ENCODE data around the gene EMP2.
"Not testable (repeated sequence)": the region's sequence is repeated elsewhere in the genome, so short reads cannot be mapped to it uniquely, and the experiment has no call there.

EMP2 gene

DNA sequence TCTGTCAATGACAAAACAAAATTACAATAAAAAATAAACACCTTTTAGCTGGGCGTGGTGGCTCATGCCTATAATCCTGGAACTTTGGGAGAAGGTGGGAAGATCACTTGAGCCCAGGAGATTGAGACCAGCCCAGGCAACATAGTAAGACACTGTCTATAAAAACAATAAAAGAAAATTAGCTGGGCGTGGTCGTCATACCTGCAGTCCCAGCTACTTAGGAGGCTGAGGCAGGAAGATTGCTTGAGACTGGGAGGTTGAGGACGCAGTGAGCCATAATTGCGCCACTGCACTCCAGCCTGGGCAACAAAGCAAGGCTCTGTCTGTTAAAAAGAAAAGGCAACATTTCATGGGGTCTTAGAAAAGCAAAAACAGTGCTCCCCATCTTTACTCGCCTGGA, 32.7 kb downstream of the EMP2 start:
- no peak for DNase-seq

DNA sequence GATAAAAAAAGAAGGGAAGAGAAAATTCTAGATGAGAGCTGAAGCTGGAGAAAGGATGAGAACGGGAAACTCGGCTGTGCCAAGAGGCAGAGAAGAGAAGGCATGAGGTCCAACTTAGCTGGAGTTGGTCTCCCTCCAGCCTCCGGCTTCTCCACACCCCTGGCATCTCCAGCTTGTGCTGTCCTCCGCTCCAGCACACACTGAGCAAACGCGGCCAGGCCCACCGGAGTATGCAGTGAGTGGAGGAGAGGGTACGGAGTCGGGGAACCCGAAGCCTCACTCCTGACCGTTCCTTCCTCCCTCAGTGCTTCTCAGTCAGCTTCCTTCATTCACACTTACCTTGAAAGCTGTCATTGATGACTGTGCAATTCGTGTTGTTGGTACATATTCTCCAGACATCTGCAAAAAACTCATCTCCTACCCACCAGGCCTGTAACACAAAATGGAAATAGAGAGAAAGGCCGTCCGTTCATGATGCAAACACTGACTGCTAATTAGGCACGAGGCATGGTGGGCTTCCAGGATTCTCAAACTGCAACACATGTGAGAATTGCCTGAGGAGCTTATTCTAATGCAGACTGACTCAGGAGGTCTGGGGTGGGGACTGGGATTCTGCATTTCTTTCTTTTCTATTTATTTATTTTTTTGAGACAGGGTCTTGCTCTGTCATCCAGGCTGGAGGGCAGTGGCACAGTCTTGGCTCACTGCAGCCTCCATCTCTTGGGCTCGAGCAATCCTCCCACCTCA, 37.0 kb downstream of the EMP2 start:
- DNase-seq = no peak

DNA sequence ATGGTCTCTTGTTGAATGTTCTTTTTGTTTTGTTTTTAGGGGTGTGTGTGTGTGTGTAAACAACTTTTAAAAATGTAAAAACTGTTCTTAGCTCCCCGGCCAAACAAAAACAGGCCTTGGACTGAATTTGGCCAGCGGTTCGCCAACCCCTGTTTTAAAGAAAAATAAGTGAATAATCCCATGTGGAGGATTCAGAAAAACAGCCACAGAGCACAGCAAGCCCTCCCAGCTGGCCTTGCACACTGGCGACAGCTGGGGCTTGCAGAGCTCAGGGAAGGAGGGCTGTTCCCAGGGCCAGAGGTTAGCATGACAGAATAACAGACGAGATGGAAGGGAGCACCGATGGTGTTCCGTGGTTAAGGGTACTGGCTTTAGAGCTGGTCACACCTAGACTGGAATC, 39.0 kb downstream of the EMP2 start:
- no peak for DNase-seq

DNA sequence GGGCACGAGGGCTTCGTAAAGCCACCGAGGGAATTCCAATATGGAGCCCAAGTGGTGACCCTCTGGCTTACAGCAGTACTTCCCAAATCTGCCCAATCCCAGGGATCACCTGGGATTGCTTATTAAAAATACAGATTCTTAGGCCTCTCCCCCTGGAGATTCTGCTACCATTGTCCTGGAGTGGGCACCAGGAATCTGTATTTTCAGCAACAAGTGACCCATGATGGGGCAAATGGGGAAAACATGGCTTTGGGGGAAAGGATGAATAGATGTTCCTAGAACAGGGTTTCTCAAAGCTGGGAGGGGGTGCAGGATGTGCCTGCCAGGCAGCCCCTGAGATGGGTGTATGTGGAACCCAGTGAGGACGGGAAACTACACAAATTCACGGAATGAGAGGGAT, 40.6 kb downstream of the EMP2 start:
- DNase-seq = no peak

DNA sequence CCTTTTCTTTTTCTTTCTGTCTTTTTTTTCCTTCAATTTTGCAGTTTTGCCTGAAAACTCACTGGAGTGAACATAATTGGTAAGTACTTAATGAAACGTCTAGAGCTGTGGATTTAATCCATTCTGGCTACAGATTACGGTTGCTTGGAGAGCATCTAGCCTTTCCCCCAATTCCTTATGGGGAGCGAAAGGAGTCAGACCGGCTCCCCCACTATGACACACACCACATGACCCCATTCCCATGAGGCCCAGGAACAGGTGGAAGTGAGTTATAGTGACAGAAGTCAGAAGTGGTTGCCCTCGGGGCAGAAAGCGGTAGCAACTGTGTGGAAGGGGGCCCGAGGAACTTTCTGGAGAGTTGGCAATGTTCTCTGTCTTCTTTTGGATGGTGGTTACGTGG, 41.2 kb downstream of the EMP2 start:
- DNase-seq = no peak

DNA sequence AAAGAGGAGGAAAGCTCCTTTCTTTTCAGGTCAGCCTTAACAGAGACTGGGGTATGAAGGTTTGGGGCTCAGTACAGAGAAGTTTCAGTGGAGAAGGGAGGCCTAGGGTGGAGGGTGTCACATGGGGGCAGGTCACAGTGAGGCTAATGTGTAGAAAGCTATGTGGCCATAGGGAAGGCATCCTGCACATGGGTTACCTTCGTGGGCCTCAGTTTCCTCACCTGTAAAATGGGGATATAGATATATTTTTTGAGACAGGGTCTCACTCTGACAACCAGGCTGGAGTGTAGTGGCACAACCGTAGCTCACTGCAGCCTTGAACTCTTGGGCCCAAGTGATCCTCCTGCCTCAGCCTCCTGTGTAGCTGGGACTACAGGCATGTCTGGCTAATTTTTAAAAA, 41.8 kb downstream of the EMP2 start:
- DNase-seq = no peak

DNA sequence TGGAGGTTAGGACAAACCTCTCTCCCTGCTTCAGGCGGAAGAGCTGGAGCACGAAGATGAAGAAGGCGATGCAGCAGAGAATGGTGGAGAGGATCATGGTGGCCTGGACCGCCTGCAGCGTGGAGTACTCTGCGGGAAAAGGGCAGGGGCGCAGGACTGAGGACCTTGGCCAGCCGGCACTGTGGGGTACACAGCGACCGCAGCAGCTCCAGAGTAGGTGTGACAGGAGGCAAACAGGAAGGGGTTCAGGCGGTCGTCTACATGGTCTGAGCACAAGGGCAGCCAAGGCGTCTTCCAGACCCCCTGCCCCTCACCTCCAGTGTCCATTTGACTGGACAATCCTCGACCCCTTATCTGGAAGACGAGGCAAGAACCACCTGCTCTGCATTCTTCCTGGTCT, 42.5 kb downstream of the EMP2 start:
- DNase-seq = no peak

DNA sequence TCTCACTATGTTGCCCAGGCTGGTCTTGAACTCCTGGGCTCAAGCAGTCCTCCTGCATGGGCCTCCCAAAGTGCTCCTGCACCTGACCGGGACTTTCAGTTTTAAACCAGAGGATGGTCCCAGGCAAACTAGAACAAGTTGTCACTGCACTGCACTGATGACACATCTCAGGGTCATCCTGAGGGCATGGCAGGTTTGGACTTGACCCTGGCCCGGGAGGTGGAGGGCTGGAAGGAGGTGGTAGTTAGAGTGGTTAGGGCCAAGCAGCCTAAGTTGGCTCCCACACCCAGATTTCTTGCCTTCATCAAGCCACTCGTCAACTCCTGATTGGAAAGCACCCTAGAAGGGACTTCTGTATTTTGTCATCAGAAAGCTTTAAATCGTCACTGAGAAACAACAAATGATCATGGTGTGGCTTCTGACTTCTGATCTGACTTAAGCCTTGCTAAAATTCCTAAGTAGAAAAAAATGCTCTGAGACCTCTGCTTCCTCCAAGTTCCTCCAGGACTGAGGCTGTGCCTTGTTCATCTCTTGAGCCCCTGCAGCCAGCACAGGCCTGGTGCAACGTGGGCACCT, 43.5 kb downstream of the EMP2 start:
- no peak for DNase-seq

DNA sequence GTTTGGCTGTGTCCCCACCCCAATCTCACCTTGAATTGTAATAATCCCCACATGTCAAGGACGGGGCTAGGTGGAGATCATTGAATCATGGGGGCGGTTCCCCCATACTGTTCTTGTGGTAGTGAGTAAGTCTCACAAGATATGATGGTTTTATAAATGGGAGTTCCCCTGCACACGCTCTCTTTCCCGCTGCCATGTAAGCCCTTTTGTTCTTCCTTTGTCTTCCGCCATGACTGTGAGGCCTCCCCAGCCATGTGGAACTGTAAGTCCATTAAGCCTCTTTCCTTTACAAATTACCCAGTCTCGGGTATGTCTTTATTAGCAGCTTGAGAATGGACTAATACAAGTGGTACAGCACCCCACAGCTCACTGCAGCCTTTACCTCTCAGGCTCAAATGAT, 44.1 kb downstream of the EMP2 start:
- DNase-seq = peak; percentile 9

DNA sequence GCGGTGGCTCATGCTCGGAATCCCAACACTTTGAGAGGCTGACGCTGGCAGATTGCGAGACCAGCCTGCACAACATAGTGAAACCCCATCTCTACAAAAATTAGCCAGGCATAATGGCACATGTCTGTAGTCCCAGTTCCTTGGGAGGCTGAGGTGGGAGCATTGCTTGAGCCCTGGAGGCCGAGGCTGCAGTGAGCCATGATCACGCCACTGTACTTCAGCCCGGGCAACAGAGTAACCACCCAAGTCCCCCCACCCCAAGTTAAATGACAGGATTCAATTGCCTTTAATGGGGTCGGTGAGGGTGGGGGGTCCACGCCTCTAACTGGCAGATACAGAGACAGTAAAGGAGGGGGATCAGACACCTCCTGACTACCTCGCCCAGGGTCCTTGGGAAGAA, 44.9 kb downstream of the EMP2 start:
- DNase-seq = no peak

DNA sequence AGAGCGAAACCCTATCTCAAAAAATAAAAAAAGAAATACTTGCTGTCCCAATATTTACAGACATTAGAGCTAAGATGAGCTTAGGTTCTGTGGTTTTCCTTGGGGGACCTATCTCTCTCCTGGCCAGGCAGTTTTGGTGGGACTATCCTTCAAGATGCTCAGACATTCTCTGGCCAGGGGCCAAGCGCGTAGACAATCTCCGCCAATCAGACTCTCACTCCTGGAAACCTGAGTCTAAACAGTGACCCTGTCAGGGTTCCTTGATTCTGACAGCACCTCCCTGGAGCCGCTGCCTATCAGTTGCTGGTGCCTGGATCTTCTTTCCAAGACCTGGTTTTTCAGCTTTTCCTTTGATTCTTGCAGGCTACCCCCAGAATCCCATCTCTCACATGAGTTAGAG, 45.6 kb downstream of the EMP2 start:
- DNase-seq = no peak

DNA sequence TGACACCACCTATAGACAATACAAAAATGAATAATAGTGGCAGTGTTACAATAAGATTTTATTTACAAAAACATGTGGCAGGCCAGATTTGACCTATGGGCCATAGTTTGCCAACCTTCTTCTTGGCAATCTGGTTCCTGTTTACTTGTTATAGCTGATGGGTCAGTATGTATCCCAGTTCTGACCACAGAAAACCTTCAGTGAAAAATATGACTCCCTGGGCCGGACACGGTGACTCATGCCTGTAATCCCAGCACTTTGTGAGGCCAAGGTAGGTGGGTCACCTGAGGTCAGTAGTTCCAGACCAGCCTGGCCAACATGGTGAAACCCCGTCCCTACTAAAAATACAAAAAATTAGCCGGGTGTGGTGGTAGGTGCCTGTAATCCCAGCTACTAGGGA, 46.8 kb downstream of the EMP2 start:
- DNase-seq = not testable (repeated sequence)

DNA sequence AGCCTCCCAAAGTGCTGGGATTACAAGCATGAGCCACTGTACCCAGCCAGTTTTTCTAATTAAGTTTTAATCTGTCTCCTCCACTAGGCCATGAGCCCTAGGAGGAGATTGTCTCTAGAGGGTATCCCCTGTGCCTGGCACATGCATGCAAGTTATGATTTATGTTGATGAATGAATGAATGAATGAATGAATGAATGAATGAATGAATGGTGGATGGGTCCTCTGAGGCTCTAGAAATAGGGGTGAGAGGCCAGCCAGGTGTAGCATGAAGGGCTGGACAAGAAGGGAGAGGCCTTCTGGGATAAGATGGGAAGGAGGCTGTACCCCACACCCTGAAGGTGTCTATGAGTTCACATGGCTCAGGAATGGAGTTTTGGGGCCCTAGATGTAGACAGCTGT, 48.8 kb downstream of the EMP2 start:
- DNase-seq = no peak

DNA sequence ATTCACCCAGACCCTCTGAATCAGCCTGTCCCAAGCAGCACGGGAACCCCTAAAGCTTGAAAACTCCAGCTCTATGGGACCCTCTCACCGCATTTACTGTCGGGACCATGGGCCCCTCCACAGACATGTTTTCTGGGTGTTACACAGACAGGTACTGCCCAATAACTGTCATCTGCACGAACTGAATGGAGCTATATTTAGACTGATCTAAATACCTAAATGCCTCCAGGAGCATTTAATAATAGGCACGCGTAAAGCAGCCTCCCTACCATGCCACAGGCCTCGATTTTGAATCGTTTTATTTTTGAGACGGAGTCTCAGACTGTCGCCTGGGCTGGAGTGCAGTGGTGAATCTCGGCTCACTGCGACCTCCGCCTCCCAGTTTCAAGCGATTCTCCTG, 49.7 kb downstream of the EMP2 start:
- no peak for DNase-seq

DNA sequence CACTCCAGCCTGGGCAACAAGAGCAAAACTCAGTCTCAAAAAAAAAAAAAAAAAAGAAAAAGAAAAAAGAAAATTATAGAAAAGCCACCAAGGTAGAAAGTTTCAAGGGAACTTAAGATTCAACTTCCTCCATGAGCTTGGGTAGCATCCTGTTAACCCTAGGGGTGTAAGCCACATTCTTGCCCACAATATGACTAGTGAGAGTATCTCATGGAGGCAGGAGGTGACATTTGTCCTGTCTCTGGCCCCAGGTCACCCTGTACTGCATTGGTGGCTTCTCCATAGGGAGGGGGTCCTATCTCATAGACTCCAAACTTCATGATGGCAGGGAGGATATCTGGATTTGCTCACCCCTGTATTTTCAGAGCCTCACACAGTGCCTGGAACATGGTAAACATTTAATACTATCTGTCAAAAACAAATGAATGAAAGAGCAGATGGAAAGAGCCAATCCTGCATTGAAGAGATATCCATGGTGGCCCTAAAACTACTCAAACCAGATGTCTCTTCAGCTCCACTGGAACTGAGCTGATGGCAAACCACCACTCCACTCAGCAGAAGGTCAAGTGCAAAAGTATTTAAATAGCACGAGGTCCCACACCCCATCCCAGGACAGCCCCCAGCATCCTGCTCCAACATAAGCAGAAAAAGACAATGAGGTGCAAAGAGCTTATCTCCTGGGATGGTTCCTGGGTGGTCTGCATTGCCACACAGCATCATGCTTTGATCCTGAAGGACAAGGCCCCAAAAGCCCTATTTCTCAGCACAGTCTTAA, 50.3 kb downstream of the EMP2 start:
- DNase-seq = no peak

DNA sequence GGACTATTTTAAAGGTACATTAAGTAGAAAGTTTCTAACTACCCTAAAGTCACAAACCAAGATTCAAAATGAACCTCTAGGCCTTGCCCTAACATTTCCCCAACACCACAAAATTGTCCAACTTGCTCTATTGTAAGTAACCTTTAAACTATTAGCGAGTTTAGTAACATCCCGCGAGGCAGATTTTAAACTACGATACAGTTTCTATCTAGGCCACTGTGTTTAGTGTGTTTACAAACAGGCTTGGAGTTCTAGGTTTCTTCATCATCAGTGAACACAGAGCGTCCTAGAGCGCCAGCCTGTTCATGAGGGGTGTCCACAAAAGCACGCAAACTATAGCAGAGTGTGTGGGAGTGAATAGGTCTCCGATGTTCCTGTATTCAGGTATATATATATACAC, 51.8 kb downstream of the EMP2 start:
- DNase-seq = no peak

DNA sequence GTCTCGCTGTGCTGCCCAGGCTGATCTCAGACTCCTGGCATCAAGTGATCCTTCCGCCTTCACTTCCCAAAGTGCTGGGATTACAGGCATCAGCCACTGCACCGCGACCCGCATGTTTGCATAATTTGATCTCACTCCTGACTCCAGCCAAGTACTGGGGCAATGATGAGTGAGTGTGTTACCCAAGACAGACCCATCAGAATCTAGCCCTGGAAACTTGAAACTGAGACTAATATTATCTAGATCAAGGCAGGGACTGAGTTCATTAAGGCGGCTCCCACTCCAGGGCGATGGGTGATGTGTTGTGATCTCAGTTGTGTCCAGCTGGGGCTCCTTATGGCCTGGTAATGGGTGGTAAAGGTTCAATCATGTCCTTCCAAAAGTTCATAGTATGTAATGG, 53.4 kb downstream of the EMP2 start:
- DNase-seq = no peak

DNA sequence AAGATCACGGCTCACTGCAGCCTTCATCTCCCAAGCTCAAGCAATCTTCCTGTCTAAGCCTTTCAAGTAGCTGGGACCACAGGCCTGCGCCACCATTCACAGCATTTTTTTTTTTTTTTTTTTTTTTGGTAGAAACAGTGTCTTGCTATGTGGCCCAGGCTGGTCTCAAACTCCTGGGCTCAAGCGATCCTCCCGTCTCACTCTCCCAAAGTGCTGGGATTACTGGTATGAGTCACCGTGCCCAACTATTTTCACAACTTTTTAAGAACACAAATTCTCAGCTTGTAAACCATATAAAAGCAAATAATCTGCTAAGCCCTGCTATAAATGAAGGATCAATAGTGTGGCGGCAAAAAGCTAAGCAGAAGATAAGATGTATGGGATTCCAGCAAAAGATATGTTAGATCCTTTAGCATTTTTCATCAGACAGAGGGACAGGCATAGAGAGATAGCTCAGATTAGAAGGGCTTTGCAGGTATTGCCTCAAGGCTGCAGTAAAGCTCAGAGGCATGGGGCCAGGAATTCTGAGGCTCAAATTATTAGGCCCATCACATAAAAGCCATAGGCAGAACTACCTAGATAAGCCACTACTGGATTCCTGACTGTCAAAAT, 55.1 kb downstream of the EMP2 start:
- DNase-seq = no peak

DNA sequence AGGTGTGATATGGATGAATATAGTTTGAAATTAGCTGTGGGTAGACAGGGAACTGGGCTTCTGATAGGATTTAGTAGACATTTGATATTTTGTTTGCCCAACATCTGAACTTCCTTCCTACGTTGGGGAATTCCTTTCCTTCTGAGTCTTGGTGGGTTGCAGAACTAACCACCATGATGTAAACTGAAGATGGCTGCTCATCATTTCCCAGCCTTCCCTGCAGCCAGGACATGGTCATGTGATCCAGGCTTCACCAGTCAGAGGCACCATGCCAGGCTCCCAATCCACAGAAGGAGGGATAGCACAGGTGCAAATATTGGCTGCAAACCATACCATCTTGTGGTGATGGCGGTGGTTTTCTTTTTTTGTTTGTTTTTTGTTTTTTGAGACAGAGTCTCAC, 57.4 kb downstream of the EMP2 start:
- DNase-seq = no peak

DNA sequence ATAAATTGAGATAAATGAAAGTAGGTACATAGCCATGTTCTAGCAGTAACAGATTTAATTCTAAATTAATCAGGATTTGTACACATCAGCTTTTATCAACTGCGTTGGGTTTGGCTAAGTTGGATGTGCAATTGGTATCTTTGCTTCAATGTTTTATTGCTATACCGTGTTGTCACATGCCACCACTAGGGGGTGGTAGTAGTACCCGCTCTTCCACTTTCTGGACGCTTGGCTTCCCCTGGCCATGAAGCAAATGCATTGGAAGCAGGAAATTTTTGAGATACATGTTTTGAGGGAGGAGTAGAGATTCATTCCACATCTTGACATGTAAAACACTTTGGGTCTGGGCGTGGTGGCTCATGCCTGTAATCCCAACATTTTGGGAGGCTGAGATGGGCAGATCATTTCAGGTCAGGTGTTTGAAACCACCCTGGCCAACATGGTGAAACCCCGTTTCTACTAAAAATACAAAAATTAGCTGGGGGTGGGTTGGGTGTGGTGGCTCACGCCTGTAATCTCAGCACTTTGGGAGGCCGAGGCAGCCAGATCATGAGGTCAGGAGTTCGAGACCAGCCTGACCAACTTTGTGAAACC, 58.6 kb downstream of the EMP2 start:
- peak; percentile 60 for DNase-seq

DNA sequence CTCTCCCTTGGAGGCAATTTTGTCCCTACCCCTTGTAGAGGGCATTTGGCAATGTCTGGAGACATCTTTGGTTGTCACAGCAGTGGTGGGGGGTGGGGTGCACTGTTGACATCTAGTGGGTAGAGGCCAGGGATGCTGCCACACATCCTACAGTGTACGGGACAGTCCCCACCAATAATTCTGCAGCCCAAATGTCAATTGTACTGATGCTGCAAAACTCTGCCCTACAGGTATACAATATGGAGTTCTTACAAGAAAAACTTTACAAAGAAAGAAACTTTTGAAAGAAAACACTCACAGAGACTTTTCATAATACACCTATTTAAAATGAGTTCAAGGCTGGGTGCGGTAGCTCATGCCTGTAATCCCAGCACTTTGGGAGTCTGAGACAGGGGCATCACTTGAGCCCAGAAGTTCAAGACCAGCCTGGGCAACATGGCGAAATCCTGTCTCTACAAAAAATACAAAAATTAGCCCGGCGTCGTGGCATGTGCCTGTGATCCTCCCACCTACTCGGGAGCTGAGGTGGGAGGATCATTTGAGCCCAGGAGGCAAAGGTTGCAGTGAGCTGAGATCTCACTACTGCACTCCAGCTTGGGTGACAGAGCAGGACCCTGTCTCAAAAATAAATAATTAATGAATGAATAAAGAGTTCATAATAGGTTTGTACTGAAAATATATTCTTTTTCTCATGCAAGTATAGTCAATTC, 59.4 kb downstream of the EMP2 start:
- no peak for DNase-seq

DNA sequence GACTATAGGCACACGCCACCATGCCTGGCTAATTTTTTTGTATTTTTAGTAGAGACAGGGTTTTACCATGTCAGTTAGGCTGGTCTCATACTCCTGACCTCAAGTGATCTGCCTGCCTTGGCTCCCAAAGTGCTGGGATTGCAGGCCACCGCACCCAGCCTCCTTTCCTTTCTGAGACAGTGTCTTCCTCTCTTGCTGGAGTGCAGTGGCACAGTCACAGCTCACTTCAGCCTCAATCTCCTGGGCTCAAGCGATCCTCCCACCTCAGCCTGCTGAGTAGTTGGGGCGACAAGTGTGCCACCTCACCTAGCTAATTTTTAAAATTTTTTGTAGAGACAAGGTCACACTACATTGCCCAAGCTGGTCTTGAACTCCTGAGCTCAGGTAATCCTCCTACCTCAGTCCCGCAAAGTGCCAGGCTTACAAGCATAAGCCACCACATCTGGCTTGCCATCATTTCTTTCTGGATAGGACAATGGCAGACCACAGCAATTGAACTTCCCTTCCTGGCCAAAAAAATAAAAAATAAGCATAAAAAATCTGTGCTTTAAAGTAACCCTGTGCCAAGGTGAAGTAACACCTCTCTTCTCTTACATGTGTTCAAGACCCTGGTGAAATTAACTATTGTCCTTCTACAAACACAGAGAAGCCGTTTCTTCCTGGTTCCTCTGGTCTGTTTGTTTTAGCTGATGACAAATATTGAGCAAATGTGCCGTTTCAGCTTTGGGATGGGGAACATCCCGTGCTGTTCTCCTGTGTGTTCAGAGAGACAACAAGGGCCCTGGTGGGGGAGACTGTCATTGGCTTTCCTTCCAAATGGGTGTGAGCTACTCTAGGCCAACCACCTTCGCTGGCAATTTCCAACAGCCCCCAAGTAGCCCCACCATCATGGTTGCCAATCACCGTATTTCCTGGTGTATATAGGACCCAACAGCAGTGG, 60.2 kb downstream of the EMP2 start:
- no peak for DNase-seq
